ENCODE data around the gene HBG2.
"Not testable (repeated sequence)": the region's sequence is repeated elsewhere in the genome, so short reads cannot be mapped to it uniquely, and the experiment has no call there.

The HBG2 gene

DNA sequence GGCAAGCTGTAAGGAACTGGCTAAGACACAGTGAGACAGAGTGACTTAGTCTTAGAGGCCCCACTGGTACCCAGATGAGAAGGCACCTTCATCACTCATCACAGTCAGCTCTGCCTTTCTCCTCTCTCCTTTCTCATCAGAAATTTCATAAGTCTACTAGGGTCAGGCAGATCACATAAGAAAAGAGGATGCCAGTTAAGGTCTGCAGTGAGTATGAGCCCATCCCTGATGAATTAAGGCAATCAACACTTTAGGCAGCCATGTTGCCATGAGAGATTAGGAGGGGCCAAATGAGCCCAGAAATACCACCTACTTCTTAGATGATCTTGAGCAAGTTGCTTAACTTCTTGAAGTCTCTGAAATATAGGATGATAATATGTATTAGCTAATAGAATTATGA is 27.0 kb upstream of the HBG2 start:
- no peak for DNase-seq (ENCODE audit: low read depth in 2 of 2)

DNA sequence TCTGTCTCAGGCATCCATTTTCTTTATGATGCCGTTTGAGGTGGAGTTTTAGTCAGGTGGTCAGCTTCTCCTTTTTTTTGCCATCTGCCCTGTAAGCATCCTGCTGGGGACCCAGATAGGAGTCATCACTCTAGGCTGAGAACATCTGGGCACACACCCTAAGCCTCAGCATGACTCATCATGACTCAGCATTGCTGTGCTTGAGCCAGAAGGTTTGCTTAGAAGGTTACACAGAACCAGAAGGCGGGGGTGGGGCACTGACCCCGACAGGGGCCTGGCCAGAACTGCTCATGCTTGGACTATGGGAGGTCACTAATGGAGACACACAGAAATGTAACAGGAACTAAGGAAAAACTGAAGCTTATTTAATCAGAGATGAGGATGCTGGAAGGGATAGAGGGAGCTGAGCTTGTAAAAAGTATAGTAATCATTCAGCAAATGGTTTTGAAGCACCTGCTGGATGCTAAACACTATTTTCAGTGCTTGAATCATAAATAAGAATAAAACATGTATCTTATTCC is 26.1 kb upstream of the HBG2 start:
- no peak for DNase-seq (ENCODE audit: low read depth in 2 of 2)

DNA sequence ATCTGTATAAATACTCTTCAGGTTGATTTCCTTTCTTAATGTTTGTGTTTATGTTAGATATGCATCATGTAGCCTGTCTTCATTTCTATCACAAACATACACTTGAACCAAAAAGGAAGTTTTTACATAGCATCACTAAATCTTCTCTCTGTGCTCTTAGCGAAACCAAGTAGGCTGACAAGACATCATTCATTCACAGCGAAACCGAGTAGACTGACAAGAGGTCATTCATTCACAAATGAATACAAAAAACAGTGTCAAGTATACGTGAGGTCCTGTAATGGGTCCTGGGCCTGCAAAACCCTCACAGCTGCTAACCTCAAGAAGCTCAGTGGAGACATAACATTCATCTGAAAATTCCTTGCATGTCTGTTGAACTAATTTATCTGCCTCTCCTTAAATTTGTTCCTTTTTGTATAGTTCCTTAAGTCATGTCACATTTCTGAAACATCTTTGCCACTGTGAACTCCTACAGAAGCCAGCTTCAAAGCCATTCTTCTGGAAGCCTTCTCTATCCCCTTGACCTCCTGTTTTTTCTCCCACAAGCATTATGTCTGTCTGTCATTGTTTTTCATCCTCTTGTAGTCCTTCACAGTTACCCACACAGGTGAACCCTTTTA is 25.0 kb upstream of the HBG2 start:
- DNase-seq (ENCODE audit: low read depth in 2 of 2): no peak

DNA sequence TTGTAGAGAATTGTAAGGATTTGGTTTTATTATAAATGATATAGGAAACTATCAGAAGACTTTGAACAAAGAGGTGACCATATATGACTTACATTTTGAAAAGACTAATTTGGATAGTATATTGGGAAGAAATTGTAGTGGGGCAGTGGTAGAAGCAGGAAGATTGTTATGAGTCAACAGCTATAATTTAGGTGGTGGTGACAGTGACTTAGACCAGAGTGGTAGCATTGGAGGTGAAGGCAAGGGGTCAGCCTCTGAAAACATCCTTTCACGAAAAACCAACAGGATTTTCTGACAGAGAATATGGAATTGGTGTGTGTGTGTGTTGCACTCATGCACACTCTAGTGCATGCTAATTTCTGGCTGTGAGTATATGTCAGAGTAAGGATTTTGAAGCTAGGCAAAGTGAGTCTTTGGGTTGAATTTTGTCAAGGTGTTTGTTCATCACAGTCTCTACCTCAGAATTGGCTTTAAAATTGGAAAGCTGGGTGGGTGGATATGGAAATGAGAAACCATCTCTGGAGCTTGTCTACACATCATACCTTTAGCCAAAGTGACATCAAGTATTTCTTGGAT is 23.3 kb upstream of the HBG2 start:
- DNase-seq (ENCODE audit: low read depth in 2 of 2): no peak

DNA sequence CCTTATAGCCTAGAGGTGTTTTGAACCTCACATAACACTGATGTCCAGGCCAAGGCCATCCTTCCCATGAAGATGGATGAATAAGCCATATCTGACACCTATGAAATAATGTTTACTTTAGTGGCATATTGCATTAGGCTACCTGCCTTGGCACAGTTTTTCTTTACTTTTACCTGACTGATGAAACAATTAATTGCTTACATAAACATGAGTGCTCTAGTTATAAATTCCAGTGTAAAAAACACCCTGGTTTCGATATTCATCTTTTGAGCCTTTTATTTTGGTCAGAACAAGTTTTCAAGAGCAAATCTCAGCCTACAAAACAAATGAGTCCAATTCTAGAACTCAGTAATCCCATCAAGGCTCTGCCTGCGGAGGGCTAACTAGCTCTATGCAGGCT is 22.1 kb upstream of the HBG2 start:
- DNase-seq (ENCODE audit: low read depth in 2 of 2): no peak

DNA sequence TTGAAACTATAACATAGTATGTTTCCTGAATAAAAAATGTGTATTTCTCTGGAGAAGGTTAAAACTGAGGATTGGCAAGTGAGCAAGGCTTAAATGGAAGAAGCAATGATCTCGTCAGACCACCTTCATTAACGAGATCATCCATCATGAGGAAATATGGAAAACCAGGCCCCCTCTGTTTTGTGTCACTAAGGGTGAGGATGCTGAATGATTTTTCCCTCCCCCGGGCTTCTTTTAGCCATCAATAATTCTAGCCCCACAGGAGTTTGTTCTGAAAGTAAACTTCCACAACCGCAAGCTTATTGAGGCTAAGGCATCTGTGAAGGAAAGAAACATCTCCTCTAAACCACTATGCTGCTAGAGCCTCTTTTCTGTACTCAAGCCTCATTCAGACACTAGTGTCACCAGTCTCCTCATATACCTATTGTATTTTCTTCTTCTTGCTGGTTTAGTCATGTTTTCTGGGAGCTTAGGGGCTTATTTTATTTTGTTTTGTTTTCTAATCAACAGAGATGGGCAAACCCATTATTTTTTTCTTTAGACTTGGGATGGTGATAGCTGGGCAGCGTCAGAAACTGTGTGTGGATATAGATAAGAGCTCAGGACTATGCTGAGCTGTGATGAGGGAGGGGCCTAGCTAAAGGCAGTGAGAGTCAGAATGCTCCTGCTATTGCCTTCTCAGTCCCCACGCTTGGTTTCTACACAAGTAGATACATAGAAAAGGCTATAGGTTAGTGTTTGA is 21.0 kb upstream of the HBG2 start:
- no peak for DNase-seq (ENCODE audit: low read depth in 2 of 2)

DNA sequence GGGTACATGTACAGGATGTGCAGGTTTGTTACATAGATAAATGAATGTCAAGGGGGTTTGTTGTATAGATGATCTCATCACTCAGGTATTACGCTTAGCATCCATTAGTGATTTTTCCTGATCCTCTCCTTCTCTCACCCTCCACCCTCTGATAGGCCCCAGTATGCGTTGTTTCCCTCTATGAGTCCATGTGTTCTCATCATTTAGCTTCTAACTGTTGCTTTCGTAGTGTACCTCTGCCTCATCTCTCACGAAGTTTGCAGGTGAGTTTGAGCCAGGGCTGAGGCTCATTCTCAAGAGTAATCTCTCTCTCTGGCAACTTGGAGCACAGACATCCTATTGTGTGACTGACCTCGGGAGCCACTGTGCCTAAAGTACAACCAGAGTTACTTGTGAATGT is 19.8 kb upstream of the HBG2 start:
- DNase-seq (ENCODE audit: low read depth in 2 of 2): no peak

DNA sequence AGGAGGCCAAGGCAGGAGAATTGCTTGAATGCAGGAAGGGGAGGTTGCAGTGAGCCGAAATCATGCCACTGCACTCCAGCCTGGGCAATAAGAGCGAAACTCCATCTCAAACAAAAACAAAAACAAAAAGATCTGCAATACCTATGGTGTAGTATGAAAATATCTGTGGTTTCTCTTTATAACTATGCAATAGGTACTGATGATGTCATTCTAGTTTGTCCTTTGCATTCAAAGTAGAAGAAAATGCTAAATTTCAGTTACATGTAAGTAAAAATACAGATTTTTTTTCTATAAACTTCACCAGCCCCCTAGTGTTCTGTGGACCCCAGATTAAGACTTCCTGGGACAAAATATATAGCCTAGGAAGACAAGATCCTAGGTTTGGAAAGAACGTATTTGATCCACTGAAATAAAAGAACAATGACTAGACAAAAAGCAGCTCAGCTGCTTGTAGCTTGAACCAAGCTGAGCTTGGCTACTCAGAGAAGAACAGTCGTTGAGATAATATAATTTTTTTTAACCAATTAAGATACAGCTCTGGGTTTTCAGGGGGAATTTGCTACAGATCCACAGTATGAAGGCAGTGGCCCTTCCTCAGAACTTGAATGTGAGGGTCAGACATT is 17.9 kb upstream of the HBG2 start:
- DNase-seq (ENCODE audit: low read depth in 2 of 2): no peak

DNA sequence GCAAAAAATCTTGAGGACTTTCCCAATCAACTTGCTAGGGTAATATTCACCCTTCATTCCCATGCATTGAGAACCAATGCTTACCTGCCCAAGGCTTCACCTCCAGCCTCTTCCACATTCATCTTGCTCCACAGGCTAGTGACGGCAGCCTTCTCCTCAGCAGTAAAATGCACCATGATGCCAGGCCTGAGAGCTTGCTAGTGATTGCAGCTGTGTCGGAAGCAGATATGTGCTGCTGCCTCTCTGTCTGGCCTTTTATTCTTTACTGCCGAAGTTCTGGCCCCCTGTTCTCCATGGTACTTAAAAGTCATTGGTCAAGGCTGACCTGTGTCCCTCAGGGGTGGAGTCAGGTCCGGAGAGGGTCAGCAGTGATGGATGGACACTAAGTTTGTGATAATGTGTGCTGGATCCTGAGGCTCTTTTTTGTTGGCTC is 15.2 kb upstream of the HBG2 start, which contains the start of gene HBE1:
Gene HBE1, minus strand, starts transcription at position 231 of the 433 bp plus-strand sequence. Its CDS starts 55 bp downstream, at position 176.
- DNase-seq (ENCODE audit: low read depth in 2 of 2): no peak

DNA sequence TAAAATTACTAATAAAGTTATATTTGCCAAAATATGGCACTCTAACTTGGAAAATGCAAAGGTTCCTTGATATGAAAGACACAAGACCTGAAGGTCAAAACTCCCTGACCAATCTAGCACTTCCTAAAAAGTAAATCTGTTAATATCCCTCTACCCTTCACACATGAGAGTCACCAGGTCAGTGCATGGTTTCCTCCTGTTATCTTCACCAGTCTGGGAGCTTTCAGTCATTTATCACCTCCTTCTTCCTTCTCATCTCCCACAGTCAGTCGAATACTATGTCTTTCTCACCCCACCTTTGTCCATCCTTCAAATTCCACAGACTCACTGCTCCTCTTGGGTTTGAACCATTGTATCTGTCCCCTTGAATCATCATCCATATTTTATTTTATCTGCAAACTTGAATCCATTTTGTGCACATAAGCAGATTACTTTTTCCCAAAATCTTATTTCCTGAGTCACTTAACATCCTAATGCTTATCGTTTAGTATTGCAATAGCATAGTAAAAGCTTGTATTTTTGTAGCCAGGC is 12.5 kb upstream of the HBG2 start:
- no peak for DNase-seq (ENCODE audit: low read depth in 2 of 2)

DNA sequence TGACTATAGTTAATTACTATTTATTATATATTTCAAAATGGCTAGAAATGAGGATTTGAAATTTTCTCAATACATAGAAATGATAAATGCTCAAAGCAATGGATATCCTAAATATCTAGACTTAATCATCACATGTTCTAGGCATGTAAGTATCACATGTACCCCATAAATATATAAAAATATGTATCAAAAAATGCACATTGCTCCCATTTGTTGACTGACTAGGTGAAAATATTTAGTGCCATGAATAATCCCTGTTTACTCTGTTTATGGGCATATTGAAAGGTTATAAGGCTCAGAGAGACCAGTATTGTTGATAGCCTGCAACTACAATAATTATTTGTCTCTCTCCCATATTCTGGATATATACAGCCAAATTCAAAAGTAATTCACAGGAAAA is 12.0 kb upstream of the HBG2 start:
- no peak for DNase-seq (ENCODE audit: low read depth in 2 of 2)

DNA sequence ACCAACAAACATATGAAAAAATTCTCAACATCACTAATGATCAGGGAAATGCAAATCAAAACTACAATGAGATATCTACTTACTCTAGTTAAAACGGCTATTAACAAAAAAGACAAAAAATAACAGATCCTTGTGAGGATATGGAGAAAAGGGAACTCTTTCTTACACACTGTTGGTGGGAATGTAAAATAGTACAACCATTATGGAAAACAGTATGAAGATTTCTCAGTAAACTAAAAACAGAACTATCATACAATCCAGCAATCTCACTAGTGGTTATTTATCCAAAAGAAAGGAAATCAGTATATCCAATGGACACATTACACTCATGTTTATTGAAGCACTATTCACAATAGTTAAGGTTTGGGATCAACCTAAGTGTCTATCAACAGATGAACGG is 11.3 kb upstream of the HBG2 start:
- no peak for DNase-seq (ENCODE audit: low read depth in 2 of 2)

DNA sequence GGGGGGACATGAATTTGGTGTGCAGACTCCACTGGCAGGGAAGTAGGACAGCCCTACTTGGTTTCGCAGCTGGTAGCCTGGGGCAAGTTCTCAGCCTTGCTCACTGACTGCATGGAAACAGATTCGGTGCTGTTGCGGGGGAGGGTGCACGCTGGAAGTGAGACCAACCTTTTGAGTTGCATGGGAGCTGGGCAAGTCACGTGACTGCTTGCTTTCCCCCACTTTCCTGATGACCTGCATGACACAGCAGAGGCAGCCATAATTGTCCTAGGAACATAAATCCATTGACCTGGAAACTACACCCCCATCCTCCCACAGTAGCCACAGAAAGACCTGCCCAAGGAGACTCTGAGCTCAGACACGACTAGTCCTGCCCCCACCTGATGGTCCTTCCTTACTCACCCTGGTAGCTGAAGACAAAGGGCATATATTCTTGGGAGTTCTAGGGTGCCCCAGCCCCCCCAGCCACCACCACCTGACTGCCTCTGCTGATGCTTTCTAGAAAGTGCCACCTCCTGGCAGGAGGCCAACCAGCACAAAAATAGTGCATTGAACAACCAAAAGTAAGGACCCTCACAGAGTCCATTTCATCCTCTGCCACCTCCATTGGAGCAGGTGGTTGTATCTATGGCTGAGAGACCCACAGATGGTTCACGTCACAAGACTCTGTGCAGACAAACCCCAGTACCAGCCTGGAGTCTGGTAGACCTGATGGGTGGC is 4.1 kb upstream of the HBG2 start:
- DNase-seq (ENCODE audit: low read depth in 2 of 2): no peak

DNA sequence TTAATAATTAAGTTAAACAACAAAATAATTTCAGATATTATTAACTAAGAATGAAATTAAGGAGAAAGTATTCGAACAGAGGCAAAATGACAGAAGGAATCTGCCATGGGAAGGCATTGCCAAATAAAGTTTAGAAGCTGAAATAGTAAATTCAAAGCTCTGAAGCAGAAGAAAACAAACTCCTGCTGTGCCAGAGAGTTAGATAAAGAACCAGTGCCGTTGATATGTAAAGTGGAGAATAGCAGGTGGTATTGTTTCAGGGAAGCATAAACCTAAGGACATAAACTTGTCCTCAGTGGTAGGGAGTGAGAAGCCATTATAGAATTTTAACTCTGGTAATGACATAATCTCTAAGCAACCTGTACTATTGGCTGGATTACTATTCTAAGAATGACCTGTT is 2.7 kb upstream of the HBG2 start:
- no peak for DNase-seq (ENCODE audit: low read depth in 2 of 2)

DNA sequence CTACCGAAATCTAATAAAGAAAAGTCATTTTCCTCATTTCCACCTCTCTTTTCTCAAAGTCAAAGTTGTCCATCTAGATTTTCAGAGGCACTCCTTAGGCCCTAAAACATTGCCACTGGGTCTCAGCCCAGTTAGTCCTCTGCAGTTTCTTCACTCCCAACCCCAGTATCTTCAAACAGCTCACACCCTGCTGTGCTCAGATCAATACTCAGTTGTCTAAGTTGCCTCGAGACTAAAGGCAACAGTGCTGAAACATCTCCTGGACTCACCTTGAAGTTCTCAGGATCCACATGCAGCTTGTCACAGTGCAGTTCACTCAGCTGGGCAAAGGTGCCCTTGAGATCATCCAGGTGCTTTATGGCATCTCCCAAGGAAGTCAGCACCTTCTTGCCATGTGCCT is 558 bp downstream of the HBG2 start:
- DNase-seq (ENCODE audit: low read depth in 2 of 2): not testable (repeated sequence)

DNA sequence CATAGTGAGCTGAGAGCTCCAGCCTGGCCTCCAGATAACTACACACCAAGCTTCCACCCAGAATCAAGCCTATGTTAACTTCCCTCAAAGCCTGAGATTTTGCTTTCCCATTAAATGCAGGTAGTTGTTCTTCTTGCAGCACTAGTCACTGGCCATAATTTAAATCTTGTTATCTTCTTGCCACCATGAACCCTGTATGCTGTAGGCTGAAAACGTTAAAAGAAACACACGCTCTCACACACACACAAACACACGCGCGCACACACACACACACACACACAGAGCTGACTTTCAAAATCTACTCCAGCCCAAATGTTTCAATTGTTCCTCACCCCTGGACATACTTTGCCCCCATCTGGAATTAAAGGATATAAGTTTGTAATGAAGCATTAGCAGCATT is 1.1 kb downstream of the HBG2 start:
- DNase-seq (ENCODE audit: low read depth in 2 of 2): not testable (repeated sequence)

DNA sequence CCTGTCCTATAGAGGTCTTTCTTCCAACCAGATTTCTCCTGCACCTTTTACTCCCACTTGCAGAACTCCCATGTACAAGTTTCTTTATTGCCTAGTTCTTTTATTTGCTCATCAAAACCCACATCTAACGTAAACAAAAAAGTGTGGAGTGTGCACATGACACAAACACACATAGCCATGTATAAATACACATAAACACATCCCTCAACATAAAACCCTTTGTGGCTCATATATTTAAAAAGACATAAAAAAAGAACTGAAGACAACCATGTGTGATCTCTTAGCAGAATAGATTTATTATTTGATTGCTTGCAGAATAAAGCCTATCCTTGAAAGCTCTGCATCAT is 1.7 kb downstream of the HBG2 start:
- DNase-seq (ENCODE audit: low read depth in 2 of 2): no peak

DNA sequence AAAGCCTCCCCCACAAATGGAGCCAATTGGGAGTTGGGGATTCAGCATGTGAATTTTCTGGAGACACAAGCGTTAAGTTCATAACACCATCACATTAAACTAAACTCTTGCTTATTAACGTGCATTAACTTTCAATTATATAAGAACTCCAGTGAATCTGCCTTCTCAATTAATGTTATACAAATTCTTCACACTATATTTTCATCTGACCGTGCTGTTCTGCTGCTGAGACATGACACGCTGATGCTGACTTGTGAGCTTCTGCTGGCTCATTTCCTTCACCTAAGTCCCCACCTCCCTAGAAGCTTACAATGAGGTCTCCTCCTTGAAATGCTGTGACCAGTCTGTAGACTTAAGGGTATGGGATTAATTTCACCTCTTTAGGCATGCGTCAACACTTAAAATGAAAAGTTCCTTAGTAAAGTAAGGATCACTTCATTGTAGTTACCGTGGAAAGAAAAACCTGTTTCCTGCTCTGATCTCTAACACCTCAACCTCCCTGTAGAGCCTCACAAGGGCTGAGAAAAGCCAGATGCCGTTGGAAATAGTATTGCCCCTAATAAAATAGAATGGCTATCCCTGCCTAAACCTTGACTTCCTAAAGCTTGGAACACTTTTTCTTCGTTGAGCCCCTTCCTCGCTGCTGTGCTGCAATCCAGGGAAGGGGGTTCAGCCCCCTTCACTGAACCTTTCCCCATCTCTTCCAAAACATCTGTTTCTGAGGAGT is 2.2 kb downstream of the HBG2 start:
- DNase-seq (ENCODE audit: low read depth in 2 of 2): no peak

DNA sequence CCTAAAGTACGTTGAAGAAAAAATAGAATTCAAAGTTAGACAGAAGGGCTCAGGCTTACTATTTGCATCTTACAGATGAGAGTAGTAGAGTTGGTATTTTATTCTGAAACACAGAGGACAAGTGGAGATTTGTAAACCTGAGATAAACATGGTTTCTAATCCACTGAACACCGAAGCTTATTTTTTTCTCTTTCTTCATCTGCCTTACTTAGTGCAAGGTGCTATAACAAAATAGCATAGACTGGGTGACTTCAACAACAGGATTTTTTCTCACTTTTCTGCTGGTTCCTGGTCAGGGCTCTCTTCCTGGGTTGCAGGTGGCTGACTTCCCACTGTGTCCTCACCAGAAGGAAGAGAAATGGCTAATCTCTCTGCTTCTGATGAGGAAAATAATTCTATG is 2.8 kb downstream of the HBG2 start:
- no peak for DNase-seq (ENCODE audit: low read depth in 2 of 2)

DNA sequence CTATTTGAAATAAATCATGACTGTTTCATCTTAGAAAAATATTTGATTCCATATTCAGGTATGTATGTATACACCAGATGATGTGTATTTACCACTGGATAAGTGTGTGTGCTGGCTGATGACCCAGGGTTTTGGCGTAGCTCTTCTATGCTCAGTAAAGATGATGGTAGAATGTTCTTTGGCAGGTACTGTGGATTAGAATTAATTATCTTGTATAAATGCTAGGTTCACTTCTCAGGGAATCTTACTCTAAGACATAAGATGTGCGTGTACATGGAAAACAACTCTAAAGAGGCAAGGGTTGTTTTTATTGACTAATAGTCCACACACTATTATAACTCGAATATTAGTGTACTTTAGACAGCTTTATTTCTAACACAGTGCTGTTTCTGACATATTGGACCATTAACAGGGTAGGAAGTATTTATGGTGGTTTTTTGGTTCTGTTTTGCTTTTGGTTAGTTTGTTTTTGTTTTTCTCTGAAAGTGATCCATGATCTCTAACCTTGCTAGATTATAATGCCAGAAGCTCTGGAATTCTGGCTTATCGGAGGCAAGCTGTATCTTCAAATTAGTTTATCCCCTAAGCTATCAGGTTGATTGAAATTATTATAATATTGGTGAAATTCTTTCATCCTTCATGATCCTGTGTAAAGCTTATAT is 3.9 kb downstream of the HBG2 start:
- DNase-seq (ENCODE audit: low read depth in 2 of 2): no peak

All from stimulated activated CD4-positive, alpha-beta T cell treated with anti-CD3 and anti-CD28 coated beads, Interleukin-1b, Interleukin-23, amount 100 ng/mL, for 1 hour (primary cell).